Activated CD4-positive, alpha-beta T cell treated with anti-CD3 and anti-CD28 coated beads, Interleukin-2, amount 10 ng/mL, durations not matched to agents 7 days and 5 days (primary cell): ENCODE results near the gene CLASP2. TPM values are rescaled to one million over a fixed set of nuclear protein-coding genes. Genes with fewer than 3 reads are reported as not detected.
"Not testable (repeated sequence)": the region's sequence is repeated elsewhere in the genome, so short reads cannot be mapped to it uniquely, and the experiment has no call there.

Source experiments
- CTCF ChIA-PET: fragments of 350-600 bp; sonication (Branson Sonifier 250); formaldehyde crosslinking; loops from one replicate; lab custom pipeline; 2021; ENCODE audit warnings: antibody characterized with exemption; lab: Charles Lee
- POLR2A ChIA-PET: fragments of 350-600 bp; sonication (Branson Sonifier 250); formaldehyde crosslinking; loops from one replicate; lab custom pipeline; 2021; ENCODE audit warnings: antibody characterized with exemption; lab: Charles Lee
- DNase-seq: peaks from one replicate; pipeline ENCODE4 v3.0.0-alpha.2; 2020
- H3K27ac Mint-ChIP-seq: one replicate; pipeline ENCODE4 v1.8.0; 2021; ENCODE audit warnings: mild to moderate bottlenecking, moderate library complexity, mixed read lengths
- H3K27me3 Mint-ChIP-seq: one replicate; pipeline ENCODE4 v1.8.0; 2021; ENCODE audit warnings: mixed read lengths
- H3K36me3 Mint-ChIP-seq: one replicate; pipeline ENCODE4 v1.8.0; 2021; ENCODE audit warnings: low read depth, mixed read lengths
- H3K4me1 Mint-ChIP-seq: one replicate; pipeline ENCODE4 v1.8.0; 2021; ENCODE audit warnings: mixed read lengths
- H3K4me3 Mint-ChIP-seq: one replicate; pipeline ENCODE4 v1.8.0; 2021; ENCODE audit warnings: mild to moderate bottlenecking, moderate library complexity, mixed read lengths
- H3K9me3 Mint-ChIP-seq: one replicate; pipeline ENCODE4 v1.8.0; 2021; ENCODE audit warnings: mixed read lengths
- total RNA-seq, 2 experiments: library from RNA; stranded (reverse); gene quantifications; one replicate each; pipeline ENCODE4 v1.2.3, GENCODE V29; 2021

The CLASP2 gene
- 10 to 100 TPM; 45.0 to 54.8 TPM for total RNA-seq

GRCh38 chr3:33717866-33718594, at the start of gene CLASP2:
Gene CLASP2, minus strand, starts transcription at chr3:33718254. Its CDS starts 252 bp downstream, at chr3:33718002.
- Mint-ChIP-seq H3K27ac (peak within 1 kb of the TSS; percentile 96), H3K27me3 (no peaks in the 10 kb centered on the region), H3K4me1 (peaks cover 13% of the 10 kb centered on the region), H3K9me3 (no peaks in the 10 kb centered on the region), H3K36me3 (peaks cover 2% of the 10 kb centered on the region), H3K4me3 (peak within 1 kb of the TSS; percentile 90)
- ChIA-PET POLR2A (no interaction called here), CTCF (interaction anchor here (1.1 kb wide), 1 partner anchor 9 kb away, joined by 3 read pairs; no protein-coding TSS in a partner anchor)
- peak; percentile 82 for DNase-seq

DNA sequence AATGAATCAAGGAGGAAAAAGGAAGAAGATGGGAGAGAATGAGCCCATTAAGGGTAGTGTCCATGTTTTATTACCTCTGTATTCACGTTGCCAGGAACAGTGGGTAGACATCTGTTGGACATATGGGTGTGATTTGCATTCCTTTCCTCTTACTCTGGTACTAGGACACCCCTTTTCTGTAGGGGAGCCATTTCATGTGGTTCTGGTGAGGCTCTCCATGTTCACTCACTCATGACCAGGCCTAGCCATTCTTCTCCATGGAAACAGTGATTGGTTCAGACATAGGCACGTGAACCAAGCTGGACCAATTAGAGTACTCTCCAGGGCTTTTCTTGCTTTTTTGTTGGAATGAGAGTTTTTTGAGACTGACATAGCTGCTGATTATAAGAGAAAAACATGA, 40.8 kb upstream of the CLASP2 start:
- Mint-ChIP-seq H3K27ac (no peak overlapping the region), H3K27me3 (peaks cover 6% of the 10 kb centered on the region), H3K4me3 (no peak overlapping the region), H3K4me1 (peaks cover 1% of the 10 kb centered on the region), H3K36me3 (peaks cover 4% of the 10 kb centered on the region), H3K9me3 (peaks cover 15% of the 10 kb centered on the region)
- ChIA-PET POLR2A (no interaction called here), CTCF (no interaction called here)
- DNase-seq: no peak

- no peak overlapping the region for H3K4me3 Mint-ChIP-seq
Measured at GRCh38 chr3:33758281-33758680, 40.2 kb upstream of the CLASP2 start.

DNA sequence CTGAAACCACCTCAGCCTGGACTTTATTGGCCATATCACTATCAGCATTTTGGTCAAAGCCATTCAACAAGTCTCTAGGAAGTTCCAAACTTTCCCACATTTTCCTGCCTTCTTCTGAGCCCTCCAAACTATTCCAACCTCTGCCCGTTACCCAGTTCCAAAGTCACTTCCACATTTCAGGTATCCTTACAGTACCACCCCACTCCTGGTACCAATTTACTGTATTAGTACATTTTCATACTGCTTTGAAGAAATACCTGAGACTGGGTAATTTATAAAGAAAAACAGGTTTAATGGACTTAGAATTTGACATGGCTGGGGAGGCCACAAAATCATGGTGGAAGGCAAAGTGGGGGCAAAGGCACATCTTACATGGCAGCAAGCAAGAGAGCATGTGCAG, 36.3 kb upstream of the CLASP2 start:
- H3K4me3 Mint-ChIP-seq, CTCF ChIA-PET, H3K4me1 Mint-ChIP-seq, DNase-seq, H3K27ac Mint-ChIP-seq, POLR2A ChIA-PET, H3K36me3 Mint-ChIP-seq, H3K27me3 Mint-ChIP-seq: not testable (repeated sequence)
- peaks cover 19% of the 10 kb centered on the region for H3K9me3 Mint-ChIP-seq

More at GRCh38 chr3:33758281-33758680, 40.2 kb upstream of the CLASP2 start:
- peaks cover 4% of the 10 kb centered on the region for H3K36me3 Mint-ChIP-seq
- no peak for DNase-seq
- POLR2A ChIA-PET: no interaction called here
- CTCF ChIA-PET: no interaction called here
- peaks cover 1% of the 10 kb centered on the region for H3K4me1 Mint-ChIP-seq
- peaks cover 5% of the 10 kb centered on the region for H3K27me3 Mint-ChIP-seq
- H3K27ac Mint-ChIP-seq: no peak overlapping the region
- peaks cover 15% of the 10 kb centered on the region for H3K9me3 Mint-ChIP-seq

DNA sequence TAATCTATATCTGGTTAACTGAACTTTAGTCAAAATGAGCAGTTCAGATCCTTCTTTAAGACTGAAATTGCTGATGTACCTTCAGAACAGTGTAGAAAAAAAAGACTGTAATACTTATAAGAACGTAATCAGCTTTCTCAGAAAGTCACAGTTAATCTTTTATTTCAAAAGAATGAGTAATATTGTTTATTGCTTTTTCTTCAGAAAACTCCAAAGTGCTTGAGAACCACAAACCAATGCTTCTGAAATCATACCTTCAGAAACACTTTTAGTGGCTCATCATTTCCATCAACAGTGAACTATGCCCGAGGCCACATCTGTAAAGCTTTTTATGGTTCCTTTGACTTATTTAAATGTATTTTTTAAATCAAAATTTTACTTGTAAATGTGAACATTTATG, 33.3 kb upstream of the CLASP2 start:
- no peak for DNase-seq
- no peaks in the 10 kb centered on the region for H3K4me1 Mint-ChIP-seq
- peaks cover 4% of the 10 kb centered on the region for H3K36me3 Mint-ChIP-seq
- H3K4me3 Mint-ChIP-seq: no peak overlapping the region
- H3K27ac Mint-ChIP-seq: no peak overlapping the region
- H3K9me3 Mint-ChIP-seq: peaks cover 16% of the 10 kb centered on the region
- peaks cover 2% of the 10 kb centered on the region for H3K27me3 Mint-ChIP-seq
- CTCF ChIA-PET: interaction anchor here (0.6 kb wide), 1 partner anchor 745 kb away, joined by 6 read pairs; no protein-coding TSS in a partner anchor
- POLR2A ChIA-PET: interaction anchor here (0.6 kb wide), 1 partner anchor 394 kb away, joined by 4 read pairs; no protein-coding TSS in a partner anchor

GRCh38 chr3:33750211-33750548, 32.1 kb upstream of the CLASP2 start:
- CTCF ChIA-PET: interaction anchor here (0.6 kb wide), 1 partner anchor 377 kb away, joined by 3 read pairs; no protein-coding TSS in a partner anchor
- Mint-ChIP-seq H3K4me1 (no peaks in the 10 kb centered on the region), H3K4me3 (no peak overlapping the region), H3K27ac (no peak overlapping the region), H3K9me3 (peaks cover 16% of the 10 kb centered on the region), H3K36me3 (peaks cover 4% of the 10 kb centered on the region), H3K27me3 (peaks cover 2% of the 10 kb centered on the region)
- DNase-seq: no peak
- POLR2A ChIA-PET: no interaction called here

DNA sequence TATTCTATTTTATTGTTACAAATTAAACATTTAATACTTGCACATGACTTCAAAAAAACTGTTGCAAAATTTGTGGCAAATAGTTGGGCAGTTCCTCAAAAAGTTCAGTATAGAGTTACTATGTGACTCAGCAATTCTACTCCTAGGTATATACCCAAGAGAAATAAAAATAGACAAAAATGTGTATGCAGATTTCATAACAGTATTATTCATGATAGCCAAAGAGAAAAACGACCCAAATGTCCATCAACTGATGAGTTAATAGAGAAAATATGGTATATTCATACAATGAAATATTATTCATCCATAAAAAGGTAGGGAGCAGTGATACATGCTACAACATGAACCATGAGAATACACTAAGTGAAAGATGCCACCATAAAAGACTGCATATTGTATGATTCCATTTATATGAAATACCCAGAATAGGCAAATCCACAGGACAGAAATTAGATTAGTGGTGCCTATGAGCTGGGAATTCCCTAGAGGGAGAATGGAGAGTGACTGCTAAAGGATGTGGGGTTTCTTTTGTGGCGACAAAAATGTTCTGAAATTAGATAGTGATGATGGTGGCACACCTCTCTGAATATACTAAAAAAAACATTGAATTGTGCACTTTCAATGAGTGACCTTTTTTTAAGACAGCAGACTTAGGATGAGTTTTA, 31.6 kb upstream of the CLASP2 start:
- peaks cover 4% of the 10 kb centered on the region for H3K36me3 Mint-ChIP-seq
- peaks cover 2% of the 10 kb centered on the region for H3K27me3 Mint-ChIP-seq
- POLR2A ChIA-PET: no interaction called here
- H3K9me3 Mint-ChIP-seq: peaks cover 11% of the 10 kb centered on the region
- H3K27ac Mint-ChIP-seq: no peak overlapping the region
- no peaks in the 10 kb centered on the region for H3K4me1 Mint-ChIP-seq
- no peak for DNase-seq
- no peak overlapping the region for H3K4me3 Mint-ChIP-seq
- CTCF ChIA-PET: no interaction called here

DNA sequence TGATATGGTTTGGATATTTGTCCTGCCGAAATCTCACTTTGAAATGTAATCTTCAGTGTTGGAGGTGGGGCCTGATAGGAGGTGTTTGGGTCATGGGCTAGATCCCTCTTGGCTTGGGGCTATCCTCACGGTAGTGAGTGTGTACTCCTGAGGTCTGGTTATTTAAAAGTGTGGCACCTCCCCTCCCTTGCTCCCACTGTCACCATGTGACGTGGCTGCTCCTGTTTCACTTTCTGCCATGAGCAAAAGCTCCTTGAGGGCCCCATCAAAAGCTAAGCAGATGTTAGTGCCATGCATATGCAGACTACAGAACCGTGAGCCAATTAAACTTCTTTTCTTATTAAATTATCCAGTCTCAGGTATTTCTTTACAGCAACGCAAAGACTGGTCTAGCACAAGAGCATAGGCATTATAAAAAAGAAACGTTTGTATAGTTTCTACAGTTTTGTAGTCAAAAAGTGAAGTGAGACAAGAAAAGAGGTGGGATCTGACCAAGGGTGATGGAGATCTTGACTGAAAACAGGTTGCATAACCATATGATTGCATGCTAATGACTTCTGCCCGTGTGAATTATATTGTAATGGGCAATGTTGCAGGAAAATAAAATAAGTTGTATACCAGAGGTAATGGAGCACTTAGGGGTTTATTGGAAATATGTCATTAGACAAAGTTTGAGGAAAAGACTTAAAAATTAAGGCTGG, 28.5 kb upstream of the CLASP2 start:
- Mint-ChIP-seq H3K4me3 (no peak overlapping the region), H3K27me3 (peaks cover 8% of the 10 kb centered on the region), H3K9me3 (no peaks in the 10 kb centered on the region), H3K36me3 (no peaks in the 10 kb centered on the region), H3K4me1 (no peaks in the 10 kb centered on the region), H3K27ac (no peak overlapping the region)
- ChIA-PET POLR2A (no interaction called here), CTCF (interaction anchor here (1.2 kb wide), 1 partner anchor 19 kb away, joined by 3 read pairs; no protein-coding TSS in a partner anchor)
- DNase-seq: no peak

DNA sequence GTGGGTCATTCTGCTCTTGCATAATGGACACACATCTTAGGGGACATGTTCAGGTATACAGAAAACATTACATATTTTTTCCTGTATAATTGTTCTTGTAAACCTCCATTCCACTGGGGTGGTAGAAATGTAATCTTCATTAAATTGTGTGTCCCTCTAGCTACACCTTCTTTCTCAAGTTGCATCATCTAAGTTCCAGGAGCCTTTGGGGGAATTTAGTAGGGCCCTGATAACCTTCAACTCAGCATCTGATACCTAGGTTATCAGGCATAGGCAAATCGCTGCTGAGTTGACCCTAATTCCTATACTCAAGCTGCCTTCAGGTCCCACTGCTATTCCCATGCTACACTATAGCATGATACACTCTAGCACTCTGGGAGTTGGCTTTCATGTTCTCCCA, 19.1 kb upstream of the CLASP2 start:
- ChIA-PET POLR2A (no interaction called here), CTCF (no interaction called here)
- peaks cover 4% of the 10 kb centered on the region for H3K9me3 Mint-ChIP-seq
- H3K27ac Mint-ChIP-seq: no peak overlapping the region
- DNase-seq: no peak
- no peaks in the 10 kb centered on the region for H3K4me1 Mint-ChIP-seq
- H3K27me3 Mint-ChIP-seq: peaks cover 11% of the 10 kb centered on the region
- no peaks in the 10 kb centered on the region for H3K36me3 Mint-ChIP-seq
- H3K4me3 Mint-ChIP-seq: no peak overlapping the region

- peak; percentile 29 for DNase-seq
- Mint-ChIP-seq H3K9me3 (peaks cover 7% of the 10 kb centered on the region), H3K27ac (no peak overlapping the region), H3K4me1 (no peaks in the 10 kb centered on the region), H3K36me3 (no peaks in the 10 kb centered on the region), H3K27me3 (peaks cover 2% of the 10 kb centered on the region), H3K4me3 (no peak overlapping the region)
- ChIA-PET CTCF (no interaction called here), POLR2A (no interaction called here)
Measured at GRCh38 chr3:33732394-33732793, 14.3 kb upstream of the CLASP2 start.

DNA sequence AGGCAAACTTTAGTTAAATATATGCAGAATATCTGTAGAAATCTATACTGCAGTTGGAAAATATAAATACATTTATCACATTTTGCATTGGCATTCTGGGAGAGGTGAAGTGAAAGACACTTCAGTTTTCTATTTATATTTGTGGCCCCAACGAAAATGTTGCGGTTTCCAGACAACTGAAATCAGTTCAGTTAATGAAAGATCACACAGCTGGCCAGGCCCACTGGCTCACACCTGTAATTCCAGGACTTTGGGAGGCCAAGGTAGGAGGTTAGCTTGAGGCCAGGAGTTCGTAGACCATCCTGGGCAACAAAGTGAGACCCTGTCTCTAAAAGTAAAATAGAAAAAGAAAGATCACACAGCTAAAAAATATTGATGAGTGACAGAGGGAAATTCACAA, 11.9 kb upstream of the CLASP2 start:
- ChIA-PET CTCF (interaction anchor here (0.8 kb wide), 1 partner anchor 57 kb away, joined by 3 read pairs; no protein-coding TSS in a partner anchor), POLR2A (no interaction called here)
- Mint-ChIP-seq H3K27me3 (no peaks in the 10 kb centered on the region), H3K36me3 (no peaks in the 10 kb centered on the region), H3K27ac (no peak overlapping the region), H3K4me3 (no peak overlapping the region), H3K4me1 (no peaks in the 10 kb centered on the region), H3K9me3 (peaks cover 7% of the 10 kb centered on the region)
- DNase-seq: no peak

DNA sequence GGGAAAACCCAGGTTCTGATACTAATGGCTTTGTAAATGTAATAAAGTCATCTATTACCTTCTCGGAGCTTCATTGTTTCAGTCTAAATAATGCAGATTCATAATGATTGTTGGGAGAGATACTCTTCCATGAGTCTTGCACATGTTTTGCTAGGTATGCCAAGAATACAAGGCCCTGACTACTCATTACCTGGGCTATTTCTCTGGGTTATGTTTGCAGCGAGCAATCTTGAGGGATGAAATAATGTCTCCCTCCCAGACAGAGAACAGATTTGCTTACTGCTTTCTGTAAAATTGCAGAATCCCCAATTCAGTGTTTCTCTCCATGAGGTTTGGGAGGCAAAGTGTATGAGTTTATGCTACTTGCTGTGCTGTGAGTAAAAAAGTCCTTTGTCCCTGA, 6.2 kb upstream of the CLASP2 start:
- ChIA-PET POLR2A (no interaction called here), CTCF (no interaction called here)
- no peak for DNase-seq
- Mint-ChIP-seq H3K27ac (no peak overlapping the region), H3K27me3 (no peaks in the 10 kb centered on the region), H3K9me3 (no peaks in the 10 kb centered on the region), H3K4me1 (no peaks in the 10 kb centered on the region), H3K36me3 (no peaks in the 10 kb centered on the region), H3K4me3 (no peak overlapping the region)
